ENCODE measurements around the gene MAPK10. TPM values are rescaled to one million over a fixed set of nuclear protein-coding genes. Genes with fewer than 3 reads are reported as not detected.

MAPK10 gene
- polyA plus RNA-seq, 3 donors: 0.36 TPM; not detected in 2

DNA sequence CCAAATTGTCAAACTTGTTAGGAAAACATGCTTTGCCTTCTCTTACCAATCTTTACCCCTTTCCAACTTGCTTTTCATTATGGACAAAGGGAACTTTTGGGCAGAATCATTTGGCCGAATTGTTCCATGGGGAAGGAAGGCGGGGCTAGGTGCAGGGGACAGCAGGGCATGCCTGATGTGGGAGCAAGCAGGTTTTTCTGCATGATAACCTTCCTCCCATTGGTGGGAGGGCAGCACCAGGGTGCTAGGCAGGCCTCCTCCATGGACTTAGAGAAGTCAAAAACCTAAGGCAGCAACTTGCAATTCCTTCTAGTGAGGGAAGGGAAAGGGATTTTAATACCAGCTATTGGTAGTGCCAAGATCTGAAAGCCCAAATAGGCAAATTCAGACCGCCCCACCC, 260.5 kb downstream of the MAPK10 start:
- Histone ChIP-seq H3K4me1 (ENCODE audit: control insufficient read depth in 1 of 2, insufficient read depth in 2 of 2, low read length in 2 of 2) (no peaks in the 10 kb centered on the region), H3K27ac (ENCODE audit: low read depth in 1 of 2, low read length in 2 of 2) (no peak overlapping the region), H3K9me3 (replicated peaks in 1 of 2; ENCODE audit: control insufficient read depth in 1 of 2, insufficient read depth in 1 of 2, low read length in 2 of 2) (no peaks in the 10 kb centered on the region), H2AFZ (ENCODE audit: insufficient read depth, low read depth, low read length, poor library complexity, severe bottlenecking) (no peak overlapping the region), H3K4me3 (replicated peaks in 1 of 3; ENCODE audit: low read depth in 2 of 3, low read length in 3 of 3) (no peak overlapping the region), H3K27me3 (ENCODE audit: control insufficient read depth in 2 of 2, insufficient read depth in 2 of 2, low read length in 2 of 2) (no peaks in the 10 kb centered on the region), H3K36me3 (replicated peaks in 1 of 2; ENCODE audit: control insufficient read depth in 1 of 2, insufficient read depth in 2 of 2, low read length in 2 of 2) (no peaks in the 10 kb centered on the region), H3K4me2 (replicated peaks; ENCODE audit: extremely low read depth, low read length, poor library complexity, severe bottlenecking) (no peak overlapping the region), H3K9ac (ENCODE audit: insufficient read depth, low read length, poor library complexity, severe bottlenecking) (no peak overlapping the region), H4K20me1 (ENCODE audit: insufficient read depth, low read length) (no peaks in the 10 kb centered on the region), H3K79me2 (ENCODE audit: insufficient read depth, low read length) (no peaks in the 10 kb centered on the region)
- Mint-ChIP-seq H3K4me1 (no peaks in the 10 kb centered on the region), H3K27ac (no peak overlapping the region), H3K27me3 (ENCODE audit: low read depth in 3 of 3) (no peaks in the 10 kb centered on the region), H3K9me3 (no peaks in the 10 kb centered on the region), H3K36me3 (no peaks in the 10 kb centered on the region), H3K4me3 (no peak overlapping the region)
- TF ChIP-seq, protein P1, sequence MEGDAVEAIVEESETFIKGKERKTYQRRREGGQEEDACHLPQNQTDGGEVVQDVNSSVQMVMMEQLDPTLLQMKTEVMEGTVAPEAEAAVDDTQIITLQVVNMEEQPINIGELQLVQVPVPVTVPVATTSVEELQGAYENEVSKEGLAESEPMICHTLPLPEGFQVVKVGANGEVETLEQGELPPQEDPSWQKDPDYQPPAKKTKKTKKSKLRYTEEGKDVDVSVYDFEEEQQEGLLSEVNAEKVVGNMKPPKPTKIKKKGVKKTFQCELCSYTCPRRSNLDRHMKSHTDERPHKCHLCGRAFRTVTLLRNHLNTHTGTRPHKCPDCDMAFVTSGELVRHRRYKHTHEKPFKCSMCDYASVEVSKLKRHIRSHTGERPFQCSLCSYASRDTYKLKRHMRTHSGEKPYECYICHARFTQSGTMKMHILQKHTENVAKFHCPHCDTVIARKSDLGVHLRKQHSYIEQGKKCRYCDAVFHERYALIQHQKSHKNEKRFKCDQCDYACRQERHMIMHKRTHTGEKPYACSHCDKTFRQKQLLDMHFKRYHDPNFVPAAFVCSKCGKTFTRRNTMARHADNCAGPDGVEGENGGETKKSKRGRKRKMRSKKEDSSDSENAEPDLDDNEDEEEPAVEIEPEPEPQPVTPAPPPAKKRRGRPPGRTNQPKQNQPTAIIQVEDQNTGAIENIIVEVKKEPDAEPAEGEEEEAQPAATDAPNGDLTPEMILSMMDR (IDR thresholded peaks at IDR 0.05): no peak
- no peak for DNase-seq
- intact Hi-C loops (cut with micrococcal nuclease): no loop called here
- WGBS (ENCODE audit: insufficient coverage): 80% methylated on average over 2 of the region's 3 CpGs

DNA sequence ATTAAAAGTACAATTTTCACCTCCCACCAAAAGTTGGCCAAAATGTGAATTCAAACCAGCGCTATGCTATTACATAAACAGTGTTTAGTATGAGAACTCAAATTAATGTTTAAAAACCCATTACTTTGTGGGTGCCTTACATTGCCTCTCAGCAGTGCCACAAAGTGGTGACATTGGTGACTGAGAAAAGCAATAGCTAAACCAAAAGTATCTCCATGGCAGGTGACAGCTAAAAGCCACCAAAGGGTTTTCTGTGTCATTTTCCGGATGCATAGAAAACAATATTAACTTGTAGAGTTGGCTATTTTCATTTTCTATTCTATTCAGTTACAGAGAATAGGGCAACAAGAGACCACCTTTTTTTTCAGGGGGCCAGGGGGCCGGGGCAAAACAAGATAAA, 261.2 kb downstream of the MAPK10 start:
- no peak overlapping the region for H3K4me3 Mint-ChIP-seq
- Histone ChIP-seq H3K4me2 (replicated peaks; ENCODE audit: extremely low read depth, low read length, poor library complexity, severe bottlenecking) (no peak overlapping the region), H3K27ac (ENCODE audit: low read depth in 1 of 2, low read length in 2 of 2) (no peak overlapping the region), H3K4me1 (ENCODE audit: control insufficient read depth in 1 of 2, insufficient read depth in 2 of 2, low read length in 2 of 2) (no peaks in the 10 kb centered on the region), H3K9ac (ENCODE audit: insufficient read depth, low read length, poor library complexity, severe bottlenecking) (no peak overlapping the region), H3K4me3 (replicated peaks in 1 of 3; ENCODE audit: low read depth in 2 of 3, low read length in 3 of 3) (no peak overlapping the region), H3K36me3 (replicated peaks in 1 of 2; ENCODE audit: control insufficient read depth in 1 of 2, insufficient read depth in 2 of 2, low read length in 2 of 2) (no peaks in the 10 kb centered on the region), H3K27me3 (ENCODE audit: control insufficient read depth in 2 of 2, insufficient read depth in 2 of 2, low read length in 2 of 2) (no peaks in the 10 kb centered on the region), H4K20me1 (ENCODE audit: insufficient read depth, low read length) (no peaks in the 10 kb centered on the region), H3K79me2 (ENCODE audit: insufficient read depth, low read length) (no peaks in the 10 kb centered on the region), H2AFZ (ENCODE audit: insufficient read depth, low read depth, low read length, poor library complexity, severe bottlenecking) (no peak overlapping the region), H3K9me3 (replicated peaks in 1 of 2; ENCODE audit: control insufficient read depth in 1 of 2, insufficient read depth in 1 of 2, low read length in 2 of 2) (no peaks in the 10 kb centered on the region)
- no peaks in the 10 kb centered on the region for H3K4me1 Mint-ChIP-seq
- TF ChIP-seq, protein P1 (IDR thresholded peaks at IDR 0.05): no peak
- no peak for DNase-seq
- H3K36me3 Mint-ChIP-seq: no peaks in the 10 kb centered on the region
- no peaks in the 10 kb centered on the region for H3K9me3 Mint-ChIP-seq
- no CpG with 5 or more reads among the region's 3 CpGs for WGBS (ENCODE audit: insufficient coverage)
- intact Hi-C loops (cut with micrococcal nuclease): no loop called here
- no peaks in the 10 kb centered on the region for H3K27me3 Mint-ChIP-seq (ENCODE audit: low read depth in 3 of 3)
- no peak overlapping the region for H3K27ac Mint-ChIP-seq
